Bronchus fibroblast of lung (primary cell): ENCODE measurements around the gene ZNF57. TPM values are rescaled to one million over a fixed set of nuclear protein-coding genes. Genes with fewer than 3 reads are reported as not detected.

Experiments used
- total RNA-seq: library from RNA; depleted of rRNA; stranded (reverse); fragments of >200 nt; gene quantifications from 2 replicates; pipeline ENCODE4 v1.2.3, GENCODE V29; 2015

ZNF57 gene
- total RNA-seq, result 1.8 and 2.5 TPM in 2 replicates

DNA sequence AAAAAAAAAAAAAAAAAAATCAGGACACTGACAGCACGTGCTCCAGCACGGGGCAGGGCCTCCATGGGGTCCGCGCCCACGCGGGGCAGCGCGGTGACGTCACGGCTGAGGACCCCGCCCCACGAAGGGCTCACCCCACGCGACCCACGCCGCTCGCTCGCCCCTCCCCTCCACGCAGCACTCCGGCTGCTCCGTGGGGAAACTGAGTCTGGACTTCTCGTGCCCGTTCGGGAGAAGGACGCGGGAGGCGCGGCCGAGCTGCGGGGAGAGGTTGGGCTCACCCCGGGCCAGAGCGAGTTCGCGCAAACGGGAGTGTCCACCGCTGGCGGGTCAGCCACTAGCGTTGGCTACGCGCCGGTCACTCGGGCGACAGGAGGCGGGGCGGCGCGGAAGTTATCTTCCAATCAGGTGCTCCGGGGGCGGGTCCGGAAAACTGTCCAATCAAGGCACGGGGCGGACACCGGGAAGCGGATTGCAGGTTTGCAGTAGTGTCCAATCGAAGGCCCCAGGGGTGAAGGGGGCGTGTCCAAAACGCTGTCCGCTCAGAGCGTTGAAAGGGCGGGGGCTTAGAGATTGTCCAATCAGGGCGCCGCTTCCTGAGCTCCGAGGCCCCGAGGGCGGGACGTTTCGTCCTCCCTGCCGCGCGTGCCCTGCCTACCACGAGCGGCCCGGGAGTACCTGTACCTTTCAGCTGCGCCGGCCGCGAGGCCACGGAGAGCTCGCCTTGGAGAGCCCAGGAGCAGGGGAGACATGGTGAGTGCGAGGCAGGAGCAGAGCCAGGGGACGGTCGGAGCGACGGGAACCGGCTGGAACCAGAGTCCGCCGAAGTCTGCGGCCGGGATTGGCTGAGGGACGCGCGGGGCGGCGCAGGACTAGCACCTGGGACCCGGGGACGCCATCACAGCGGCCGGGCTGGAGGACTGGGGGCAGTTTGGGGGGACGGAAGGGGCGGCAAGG is at the start of gene ZNF57:
Gene ZNF57 (plus strand): TSS at position 633 of the 957 bp plus-strand sequence. CDS start 118 bp downstream, at position 751.

DNA sequence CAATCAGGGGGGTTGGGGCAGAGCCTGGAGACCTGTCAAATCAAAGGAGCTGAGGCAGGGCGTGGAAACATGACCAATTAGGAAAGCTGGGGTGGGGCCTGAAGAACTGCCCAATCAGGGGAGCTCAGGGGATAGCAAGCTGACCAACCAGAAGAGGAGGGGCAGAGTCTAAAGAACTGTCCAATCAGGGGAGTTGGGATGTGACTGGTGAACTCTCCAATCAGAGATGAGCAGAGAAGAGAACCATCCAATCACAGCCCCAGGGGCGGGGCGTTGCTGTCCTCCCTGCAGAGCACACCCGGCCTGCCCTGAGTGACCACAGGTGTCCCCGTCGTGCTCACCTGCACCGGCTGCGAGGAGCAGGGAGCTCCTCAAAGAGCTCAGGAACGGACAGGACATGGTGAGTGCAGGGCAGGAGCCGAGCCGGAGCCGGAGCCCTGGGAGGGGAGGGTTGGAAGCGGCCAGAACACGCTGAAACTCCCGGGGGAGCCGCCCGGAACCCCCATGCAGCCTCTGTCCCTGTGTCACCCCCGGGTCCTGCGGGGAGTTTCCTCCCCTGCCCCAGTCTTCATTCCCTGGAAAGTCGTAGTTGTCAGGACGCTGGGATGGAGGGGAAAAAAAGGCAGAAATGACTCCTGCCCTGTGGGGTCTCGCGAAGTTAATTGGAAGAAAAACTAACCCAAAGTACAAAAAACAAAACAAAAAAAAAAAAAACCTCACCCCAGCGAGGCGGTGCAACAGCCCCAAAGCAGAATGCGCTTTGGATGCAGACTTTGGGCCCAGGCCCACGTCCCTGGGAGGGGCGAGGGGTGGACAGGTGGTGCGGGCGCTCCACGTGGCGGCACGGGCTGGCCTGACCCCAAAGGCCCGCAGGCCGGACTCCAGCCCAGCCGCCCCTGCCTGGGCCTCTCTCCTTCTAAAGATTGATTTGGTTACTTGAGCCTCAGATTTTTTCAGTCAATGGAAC is 33.4 kb upstream of the ZNF57 start, which contains the start of gene ZNF556:
Gene ZNF556 (plus strand): TSS at position 311 of the 967 bp plus-strand sequence. CDS start 87 bp downstream, at position 398.

DNA sequence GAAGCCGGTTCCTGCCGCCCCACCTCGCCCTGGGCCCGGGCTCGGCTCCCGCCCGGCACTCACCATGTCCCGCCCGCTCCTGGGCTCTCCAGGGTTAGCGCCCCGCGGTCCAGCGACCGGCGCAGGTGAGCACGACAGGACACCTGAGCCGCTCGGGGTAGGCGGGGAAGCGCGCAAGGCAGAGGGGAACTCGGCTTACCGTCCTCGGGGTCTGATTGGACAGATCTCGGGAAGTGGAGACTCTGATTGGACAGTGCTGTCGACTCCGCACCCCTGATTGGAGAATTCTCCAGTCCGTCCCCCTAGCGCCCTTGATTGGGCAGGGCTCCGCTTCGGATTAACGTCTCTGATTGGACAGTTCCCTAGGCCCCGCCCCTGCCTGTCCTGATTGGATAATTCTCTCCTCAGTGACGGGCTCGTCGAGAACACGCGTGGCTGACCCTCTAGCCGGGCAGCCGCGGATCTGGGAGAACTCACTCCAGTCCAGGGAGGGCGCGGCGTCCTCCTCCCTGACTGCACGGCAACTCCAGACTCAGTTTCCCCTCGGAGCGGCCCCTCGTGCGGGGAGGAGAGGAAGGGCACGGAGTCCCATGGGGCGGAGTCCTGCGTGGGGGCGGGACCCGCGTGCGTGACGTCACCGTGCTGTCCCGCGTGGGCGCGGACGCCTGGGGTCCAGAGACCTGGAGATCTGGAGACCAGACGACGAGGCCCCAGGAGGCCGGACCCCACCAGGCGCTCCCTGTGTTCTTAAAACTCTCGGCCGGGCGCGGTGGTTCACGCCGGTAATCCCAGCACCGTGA is 44.2 kb downstream of the ZNF57 start, which contains the start of gene ZNF77:
Gene ZNF77 (minus strand): TSS at position 197 of the 800 bp plus-strand sequence. CDS start 131 bp downstream, at position 66.

Other genes starting within 250 kb of the ZNF57 start
- under 0.01 and 0.15 TPM in 2 replicates for gene GNG7, start 198.2 kb upstream of the ZNF57 start, total RNA-seq
- 0.34 and 0.59 TPM in 2 replicates for gene DIRAS1, start 179.6 kb upstream of the ZNF57 start, total RNA-seq
- gene SLC39A3, start 160.9 kb upstream of the ZNF57 start, total RNA-seq, result 34.6 and 37.8 TPM in 2 replicates
- 81.3 and 85.1 TPM in 2 replicates for gene SGTA, start 117.7 kb upstream of the ZNF57 start, total RNA-seq
- gene THOP1, start 115.4 kb upstream of the ZNF57 start, total RNA-seq, result 137 and 145 TPM in 2 replicates
- 0.50 and 1.2 TPM in 2 replicates for gene ZNF554, start 81.1 kb upstream of the ZNF57 start, total RNA-seq
- gene ZNF555, start 59.5 kb upstream of the ZNF57 start, total RNA-seq, result 2.5 and 3.3 TPM in 2 replicates
- not detected in 2 replicates for gene ZNF556, start 33.6 kb upstream of the ZNF57 start, total RNA-seq
- gene ZNF77, start 44.0 kb downstream of the ZNF57 start, total RNA-seq, result 2.2 and 3.0 TPM in 2 replicates
- gene TLE6, start 76.6 kb downstream of the ZNF57 start, total RNA-seq, result 0.17 and 0.30 TPM in 2 replicates
- gene TLE2, start 128.4 kb downstream of the ZNF57 start, total RNA-seq, result 0.45 and 2.5 TPM in 2 replicates
- 312 and 327 TPM in 2 replicates for gene TLE5, start 161.6 kb downstream of the ZNF57 start, total RNA-seq
- 48.1 and 51.3 TPM in 2 replicates for gene GNA11, start 193.4 kb downstream of the ZNF57 start, total RNA-seq
- not detected in 2 replicates for gene GNA15, start 235.1 kb downstream of the ZNF57 start, total RNA-seq